Neural cell (in vitro differentiated cells): ENCODE results near the gene LSAMP. TPM values are rescaled to one million over a fixed set of nuclear protein-coding genes. Genes with fewer than 3 reads are reported as not detected.

Source experiments
- H2AFZ ChIP-seq: fragments of 200-600, 300-800 bp; sonication (generic), shearing (Covaris generic); 2 replicates; pipeline ENCODE4 v1.6.0; 2014; ENCODE audit warnings: low read depth, mild to moderate bottlenecking, antibody characterized with exemption, low read length, moderate library complexity
- H3F3A ChIP-seq: fragments of 200-600 bp; shearing (Covaris generic); 2 replicates; pipeline ENCODE4 v1.6.1; 2016; ENCODE audit warnings: mild to moderate bottlenecking, moderate library complexity, mixed read lengths, antibody characterized with exemption, low read length; ENCODE audit not compliant: insufficient read depth, poor library complexity, severe bottlenecking
- H3K27ac ChIP-seq: fragments of 200-600, 300-800 bp; sonication (generic), shearing (Covaris generic); 2 replicates; pipeline ENCODE4 v1.5.1; 2014; ENCODE audit warnings: mild to moderate bottlenecking, low read length, moderate library complexity
- H3K27me3 ChIP-seq: fragments of 300-800, 200-600 bp; sonication (generic), shearing (Covaris generic); 2 replicates; pipeline ENCODE4 v1.6.0; 2014; ENCODE audit warnings: mild to moderate bottlenecking, low read depth, low read length, moderate library complexity; ENCODE audit not compliant: insufficient read depth
- H3K36me3 ChIP-seq: fragments of 300-800, 200-600 bp; sonication (generic), shearing (Covaris generic); 2 replicates; pipeline ENCODE4 v1.5.1; 2014; ENCODE audit warnings: mild to moderate bottlenecking, antibody characterized with exemption, low read length, moderate library complexity; ENCODE audit not compliant: insufficient read depth
- H3K4me2 ChIP-seq: fragments of 300-800, 200-600 bp; sonication (generic), shearing (Covaris generic); 2 replicates; pipeline ENCODE4 v1.6.0; 2014; ENCODE audit warnings: mild to moderate bottlenecking, low read length
- H3K4me3 ChIP-seq: fragments of 300-800, 200-600 bp; sonication (generic), shearing (Covaris generic); 2 replicates; pipeline ENCODE4 v1.5.1; 2014; ENCODE audit warnings: mild to moderate bottlenecking, low read length, moderate library complexity
- H3K79me2 ChIP-seq: fragments of 200-600 bp; shearing (Covaris generic); replicated peaks from 2 replicates; pipeline ENCODE4 v1.6.0; 2014; ENCODE audit warnings: mild to moderate bottlenecking, low read length, moderate library complexity; ENCODE audit not compliant: insufficient read depth
- H3K9ac ChIP-seq: fragments of 300-800, 200-600 bp; sonication (generic), shearing (Covaris generic); 2 replicates; pipeline ENCODE4 v1.6.1; 2016; ENCODE audit warnings: mild to moderate bottlenecking, low read length, mixed read lengths
- H3K9me2 ChIP-seq: fragments of 200-600 bp; shearing (Covaris generic); 2 replicates; pipeline ENCODE4 v1.6.1; 2016; ENCODE audit warnings: mild to moderate bottlenecking, low read length, mixed read lengths; ENCODE audit not compliant: insufficient read depth
- H3K9me3 ChIP-seq: fragments of 200-600, 300-800 bp; sonication (generic), shearing (Covaris generic); 2 replicates; pipeline ENCODE4 v1.6.1; 2016; ENCODE audit warnings: mild to moderate bottlenecking, mixed run types, low read length, moderate library complexity, mixed read lengths
- H4K20me1 ChIP-seq: fragments of 200-600 bp; shearing (Covaris generic); 2 replicates; pipeline ENCODE4 v1.6.1; 2016; ENCODE audit warnings: mild to moderate bottlenecking, mixed run types; ENCODE audit not compliant: insufficient read depth
- CTCF ChIP-seq: fragments of 450-650 bp; IDR thresholded peaks from 2 replicates; pipeline ENCODE4 v1.5.1; 2014; ENCODE audit warnings: antibody characterized with exemption, mild to moderate bottlenecking, moderate library complexity; ENCODE audit not compliant: poor library complexity, severe bottlenecking
- EP300 ChIP-seq: fragments of 450-650 bp; conservative IDR thresholded peaks from 2 replicates; pipeline ENCODE4 v1.6.1; 2014; ENCODE audit warnings: antibody characterized with exemption, mild to moderate bottlenecking, moderate library complexity; ENCODE audit not compliant: poor library complexity, severe bottlenecking
- EZH2 ChIP-seq: fragments of 200-600, 300-800 bp; shearing (Covaris generic), sonication (generic); IDR thresholded peaks from 2 replicates; pipeline ENCODE4 v1.6.1; 2014; ENCODE audit warnings: antibody characterized with exemption, low read length, borderline replicate concordance, mild to moderate bottlenecking; ENCODE audit not compliant: insufficient read depth, poor library complexity, severe bottlenecking
- MXI1 ChIP-seq: fragments of 450-650 bp; conservative IDR thresholded peaks from 2 replicates; pipeline ENCODE4 v1.6.1; 2014; ENCODE audit warnings: antibody characterized with exemption, mild to moderate bottlenecking; ENCODE audit not compliant: poor library complexity, severe bottlenecking
- POLR2AphosphoS5 ChIP-seq: IDR thresholded peaks from 2 replicates; pipeline ENCODE4 v1.6.1; 2012
- RAD21 ChIP-seq: fragments of 450-650 bp; conservative IDR thresholded peaks from 2 replicates; pipeline ENCODE4 v1.6.1; 2014; ENCODE audit warnings: antibody characterized with exemption, mild to moderate bottlenecking, moderate library complexity
- SMC3 ChIP-seq: fragments of 450-650 bp; conservative IDR thresholded peaks from 2 replicates; pipeline ENCODE4 v1.6.1; 2014; ENCODE audit warnings: antibody characterized with exemption, mild to moderate bottlenecking, moderate library complexity; ENCODE audit not compliant: poor library complexity
- TAF1 ChIP-seq: IDR thresholded peaks from 2 replicates; pipeline ENCODE4 v1.6.1; 2012; ENCODE audit warnings: low read depth
- polyA plus RNA-seq: library from polyadenylated mRNA; depleted of rRNA; stranded (reverse); fragments of >200 nt; gene quantifications from 2 replicates; pipeline ENCODE4 v1.2.3, GENCODE V29; 2014
- TF ChIP-seq, protein P1 (sequence below): IDR thresholded peaks from 2 replicates; pipeline ENCODE4 v1.6.1; 2012; ENCODE audit warnings: borderline replicate concordance

The LSAMP gene
- polyA plus RNA-seq, 1 donor from 2014 or later = 93.6 TPM

GRCh38 chr3:116179091-116179490 lies 266.2 kb downstream of the LSAMP start:
- TF ChIP-seq POLR2AphosphoS5 (no peak), TAF1 (no peak), CTCF (no peak), RAD21 (no peak), EZH2 (no peak), MXI1 (no peak), EP300 (no peak), SMC3 (no peak)
- TF ChIP-seq, protein P1, sequence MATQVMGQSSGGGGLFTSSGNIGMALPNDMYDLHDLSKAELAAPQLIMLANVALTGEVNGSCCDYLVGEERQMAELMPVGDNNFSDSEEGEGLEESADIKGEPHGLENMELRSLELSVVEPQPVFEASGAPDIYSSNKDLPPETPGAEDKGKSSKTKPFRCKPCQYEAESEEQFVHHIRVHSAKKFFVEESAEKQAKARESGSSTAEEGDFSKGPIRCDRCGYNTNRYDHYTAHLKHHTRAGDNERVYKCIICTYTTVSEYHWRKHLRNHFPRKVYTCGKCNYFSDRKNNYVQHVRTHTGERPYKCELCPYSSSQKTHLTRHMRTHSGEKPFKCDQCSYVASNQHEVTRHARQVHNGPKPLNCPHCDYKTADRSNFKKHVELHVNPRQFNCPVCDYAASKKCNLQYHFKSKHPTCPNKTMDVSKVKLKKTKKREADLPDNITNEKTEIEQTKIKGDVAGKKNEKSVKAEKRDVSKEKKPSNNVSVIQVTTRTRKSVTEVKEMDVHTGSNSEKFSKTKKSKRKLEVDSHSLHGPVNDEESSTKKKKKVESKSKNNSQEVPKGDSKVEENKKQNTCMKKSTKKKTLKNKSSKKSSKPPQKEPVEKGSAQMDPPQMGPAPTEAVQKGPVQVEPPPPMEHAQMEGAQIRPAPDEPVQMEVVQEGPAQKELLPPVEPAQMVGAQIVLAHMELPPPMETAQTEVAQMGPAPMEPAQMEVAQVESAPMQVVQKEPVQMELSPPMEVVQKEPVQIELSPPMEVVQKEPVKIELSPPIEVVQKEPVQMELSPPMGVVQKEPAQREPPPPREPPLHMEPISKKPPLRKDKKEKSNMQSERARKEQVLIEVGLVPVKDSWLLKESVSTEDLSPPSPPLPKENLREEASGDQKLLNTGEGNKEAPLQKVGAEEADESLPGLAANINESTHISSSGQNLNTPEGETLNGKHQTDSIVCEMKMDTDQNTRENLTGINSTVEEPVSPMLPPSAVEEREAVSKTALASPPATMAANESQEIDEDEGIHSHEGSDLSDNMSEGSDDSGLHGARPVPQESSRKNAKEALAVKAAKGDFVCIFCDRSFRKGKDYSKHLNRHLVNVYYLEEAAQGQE = no peak
- H3K4me2 ChIP-seq = no peak overlapping the region
- H4K20me1 ChIP-seq = no peaks in the 10 kb centered on the region

GRCh38 chr3:116176974-116177555 lies 268.2 kb downstream of the LSAMP start:
- Histone ChIP-seq H3F3A (no peaks in the 10 kb centered on the region), H2AFZ (no peak overlapping the region)

More at GRCh38 chr3:116179091-116179490, 266.2 kb downstream of the LSAMP start:
- Histone ChIP-seq H3K79me2 (no peaks in the 10 kb centered on the region), H3K36me3 (no peaks in the 10 kb centered on the region), H2AFZ (no peak overlapping the region), H3K9me3 (no peaks in the 10 kb centered on the region), H3K27me3 (no peaks in the 10 kb centered on the region), H3F3A (no peaks in the 10 kb centered on the region), H3K9ac (no peak overlapping the region), H3K9me2 (no peaks in the 10 kb centered on the region), H3K27ac (no peak overlapping the region), H3K4me3 (no peak overlapping the region)

More at GRCh38 chr3:116176974-116177555, 268.2 kb downstream of the LSAMP start:
- Histone ChIP-seq H4K20me1 (no peaks in the 10 kb centered on the region), H3K9me2 (no peaks in the 10 kb centered on the region), H3K9me3 (no peaks in the 10 kb centered on the region), H3K9ac (no peak overlapping the region), H3K27me3 (no peaks in the 10 kb centered on the region), H3K36me3 (no peaks in the 10 kb centered on the region), H3K27ac (no peak overlapping the region), H3K79me2 (no peaks in the 10 kb centered on the region), H3K4me2 (no peak overlapping the region), H3K4me3 (no peak overlapping the region)
- no peak for TF ChIP-seq RAD21
